ENCODE measurements around the gene C16orf92. TPM values are rescaled to one million over a fixed set of nuclear protein-coding genes. Genes with fewer than 3 reads are reported as not detected.
A peak's percentile ranks its signal among the peaks of the same experiment; 100 is the strongest.

Gene C16orf92
- total and polyA plus RNA-seq, 2 donors (not counting 3 experiments of a cell fraction or from before 2014, with no cell fraction given), result not detected

- Histone ChIP-seq H3K4me1 (ENCODE audit: control insufficient read depth, extremely low read depth, insufficient read depth, low read length) (no peaks in the 10 kb centered on the region), H3K9me3 (replicated peaks; ENCODE audit: control insufficient read depth, insufficient read depth, low read length) (no peaks in the 10 kb centered on the region), H3K9me1 (replicated peaks; ENCODE audit: control insufficient read depth, extremely low read depth, insufficient read depth, low read length) (no peaks in the 10 kb centered on the region), H3K36me3 (ENCODE audit: control insufficient read depth in 2 of 2, extremely low read depth in 1 of 2, insufficient read depth in 2 of 2, low read length in 2 of 2) (peaks cover 0 to 5% of the 10 kb centered on the region in 2 experiments), H3K27ac (ENCODE audit: insufficient read depth, low read depth, low read length) (no peak overlapping the region), H3K79me2 (ENCODE audit: control insufficient read depth, insufficient read depth, low read length) (no peaks in the 10 kb centered on the region), H3K4me2 (ENCODE audit: insufficient read depth, low read length) (no peak overlapping the region), H2AFZ (ENCODE audit: low read depth, low read length) (no peak overlapping the region), H3K27me3 (ENCODE audit: control insufficient read depth in 2 of 2, insufficient read depth in 2 of 2, low read length in 2 of 2) (peaks cover 9 to 12% of the 10 kb centered on the region in 2 experiments), H3K4me3 (replicated peaks in 1 of 3; ENCODE audit: insufficient read depth in 1 of 3, low read depth in 1 of 3, low read length in 3 of 3) (no peak overlapping the region), H4K20me1 (replicated peaks; ENCODE audit: control insufficient read depth, extremely low read depth, insufficient read depth, low read length) (no peaks in the 10 kb centered on the region), H3K9ac (replicated peaks; ENCODE audit: extremely low read depth, insufficient read depth, low read length) (no peak overlapping the region)
- BruUV-seq (replicated peaks), result TSS peak; percentile 37
- TF ChIP-seq FOS (IDR thresholded peaks at IDR 0.05; ENCODE audit: borderline replicate concordance, insufficient read depth, low read length) (no peak), CTCF (IDR thresholded peaks at IDR 0.05; ENCODE audit: extremely low read depth in 1 of 2, insufficient read depth in 1 of 2, low read depth in 1 of 2, low read length in 2 of 2) (peak; percentile 73 to 88)
- dilution Hi-C loops (cut with MboI; ENCODE audit: extremely low pct_ligation_motif_present, low sequenced_read_pairs), result no loop called here
- POLR2A ChIA-PET, result no interaction called here
- CTCF ChIA-PET, result interaction anchor here (0.5 to 3.8 kb wide), 27 partner anchors 8 to 314 kb away, joined by 3 to 26 read pairs (median 4); partner anchors contain the start of genes ASPHD1, PAGR1, TAOK2 and TMEM219
- intact Hi-C loops (cut with micrococcal nuclease), result loop anchor here (1.0 kb wide), 1 partner anchor 9 kb away; the partner anchor contains the start of gene INO80E
- peak; percentile 55 for FAIRE-seq
- DNase-seq (ENCODE audit: low read depth, low spot score), result peak; percentile 11
Observed at GRCh38 chr16:30005341-30006094, 17.5 kb upstream of the C16orf92 start.

GRCh38 chr16:30006095-30006473, 16.9 kb upstream of the C16orf92 start:
- dilution Hi-C loops (cut with MboI; ENCODE audit: extremely low pct_ligation_motif_present, low sequenced_read_pairs) (no loop called here), intact Hi-C loops (cut with micrococcal nuclease) (no loop called here)
- BruUV-seq (replicated peaks), result no TSS peak
- no peak overlapping the region for H3K4me3 ChIP-seq (replicated peaks in 1 of 3; ENCODE audit: insufficient read depth in 1 of 3, low read depth in 1 of 3, low read length in 3 of 3)
- H3K9me3 ChIP-seq (replicated peaks; ENCODE audit: control insufficient read depth, insufficient read depth, low read length), result no peaks in the 10 kb centered on the region
- DNase-seq (ENCODE audit: low read depth, low spot score), result no peak
- no peaks in the 10 kb centered on the region for H3K9me1 ChIP-seq (replicated peaks; ENCODE audit: control insufficient read depth, extremely low read depth, insufficient read depth, low read length)
- no peaks in the 10 kb centered on the region for H3K79me2 ChIP-seq (ENCODE audit: control insufficient read depth, insufficient read depth, low read length)
- TF ChIP-seq FOS (IDR thresholded peaks at IDR 0.05; ENCODE audit: borderline replicate concordance, insufficient read depth, low read length) (no peak), MYC (IDR thresholded peaks at IDR 0.05; ENCODE audit: low read depth, low read length) (no peak), JUN (IDR thresholded peaks at IDR 0.05; ENCODE audit: borderline replicate concordance, insufficient read depth, insufficient read length, low read depth) (no peak), CTCF (IDR thresholded peaks at IDR 0.05; ENCODE audit: extremely low read depth in 1 of 2, insufficient read depth in 1 of 2, low read depth in 1 of 2, low read length in 2 of 2) (no peak), POLR2AphosphoS5 (IDR thresholded peaks at IDR 0.05; ENCODE audit: insufficient read depth, low read depth, low read length) (no peak), GATA2 (IDR thresholded peaks at IDR 0.05; ENCODE audit: insufficient read depth, insufficient read length, low read depth, low read length) (no peak), MAX (IDR thresholded peaks at IDR 0.05; ENCODE audit: insufficient read depth, insufficient read length) (no peak), POLR2A (IDR thresholded peaks at IDR 0.05; ENCODE audit: low read depth, low read length) (no peak), EZH2 (IDR thresholded peaks at IDR 0.05; ENCODE audit: borderline replicate concordance, low read depth, low read length, severe bottlenecking) (no peak)
- no peak overlapping the region for H3K9ac ChIP-seq (replicated peaks; ENCODE audit: extremely low read depth, insufficient read depth, low read length)
- no peaks in the 10 kb centered on the region for H4K20me1 ChIP-seq (replicated peaks; ENCODE audit: control insufficient read depth, extremely low read depth, insufficient read depth, low read length)
- no peak overlapping the region for H2AFZ ChIP-seq (ENCODE audit: low read depth, low read length)
- H3K4me2 ChIP-seq (ENCODE audit: insufficient read depth, low read length), result no peak overlapping the region
- H3K27me3 ChIP-seq (ENCODE audit: control insufficient read depth in 2 of 2, insufficient read depth in 2 of 2, low read length in 2 of 2), result peaks cover 10 to 16% of the 10 kb centered on the region in 2 experiments
- no peak for FAIRE-seq
- CTCF ChIA-PET, result interaction anchor here (0.5 to 3.8 kb wide), 26 partner anchors 9 to 315 kb away, joined by 3 to 26 read pairs (median 4); partner anchors contain the start of genes ASPHD1, PAGR1, TAOK2 and TMEM219
- POLR2A ChIA-PET, result no interaction called here
- no peak overlapping the region for H3K27ac ChIP-seq (ENCODE audit: insufficient read depth, low read depth, low read length)
- peaks cover under 1% of the 10 kb centered on the region for H3K4me1 ChIP-seq (ENCODE audit: control insufficient read depth, extremely low read depth, insufficient read depth, low read length)
- H3K36me3 ChIP-seq (ENCODE audit: control insufficient read depth in 2 of 2, extremely low read depth in 1 of 2, insufficient read depth in 2 of 2, low read length in 2 of 2), result peaks cover 0 to 5% of the 10 kb centered on the region in 2 experiments

All from endothelial cell of umbilical vein (primary cell).